GM13976 (cell line): Measurements from ENCODE around the gene EDEM2.

ENCODE experiments used
- DNase-seq: peaks from one replicate; pipeline ENCODE4 v3.0.0; 2012; ENCODE audit warnings: low spot score
- in situ Hi-C: fragments of 300-500 bp; cut with MboI; formaldehyde crosslinking; loops from one replicate; pipeline ENCODE4 v1.12.0; 2022; ENCODE audit warnings: low sequenced_read_pairs, mixed read lengths, inconsistent platforms; ENCODE audit not compliant: unreplicated experiment
- TF ChIP-seq, protein P1 (sequence below): IDR thresholded peaks from 2 replicates; pipeline ENCODE4 v1.5.1; 2012; ENCODE audit warnings: borderline replicate concordance, mild to moderate bottlenecking; ENCODE audit not compliant: insufficient read depth; ENCODE audit errors: extremely low read depth, missing control alignments, control extremely low read depth

The EDEM2 gene

DNA sequence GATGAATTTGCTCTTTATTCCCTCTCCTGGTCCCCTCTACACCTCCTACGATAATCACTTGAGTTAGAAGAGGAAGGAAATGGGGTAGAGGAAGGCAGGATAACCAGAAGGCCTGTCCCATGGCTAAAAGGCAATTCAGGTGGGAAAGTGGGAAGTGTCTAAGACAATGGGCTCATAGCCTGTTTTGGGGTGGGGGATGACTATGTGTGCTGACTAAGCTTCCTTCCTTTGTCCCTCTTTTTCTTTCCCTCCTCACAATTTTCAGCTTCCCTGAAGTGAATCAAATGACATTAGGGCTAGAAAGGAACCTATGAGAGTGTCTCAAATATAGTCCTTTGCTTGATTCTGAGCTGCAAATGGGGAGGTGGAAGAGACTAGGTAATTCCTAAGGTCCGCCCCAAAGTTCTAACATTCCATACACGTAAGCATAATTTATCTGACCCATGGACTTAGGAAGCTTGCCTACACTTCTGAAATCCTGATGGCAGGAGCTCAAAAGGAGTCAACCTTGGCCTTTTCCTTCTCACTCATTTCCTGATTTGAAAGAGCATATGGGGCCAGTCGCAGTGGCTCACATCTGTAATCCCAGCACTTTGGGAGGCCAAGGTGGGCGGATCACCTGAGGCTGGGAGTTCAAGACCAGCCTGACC, 24.3 kb downstream of the EDEM2 start:
- TF ChIP-seq, protein P1, sequence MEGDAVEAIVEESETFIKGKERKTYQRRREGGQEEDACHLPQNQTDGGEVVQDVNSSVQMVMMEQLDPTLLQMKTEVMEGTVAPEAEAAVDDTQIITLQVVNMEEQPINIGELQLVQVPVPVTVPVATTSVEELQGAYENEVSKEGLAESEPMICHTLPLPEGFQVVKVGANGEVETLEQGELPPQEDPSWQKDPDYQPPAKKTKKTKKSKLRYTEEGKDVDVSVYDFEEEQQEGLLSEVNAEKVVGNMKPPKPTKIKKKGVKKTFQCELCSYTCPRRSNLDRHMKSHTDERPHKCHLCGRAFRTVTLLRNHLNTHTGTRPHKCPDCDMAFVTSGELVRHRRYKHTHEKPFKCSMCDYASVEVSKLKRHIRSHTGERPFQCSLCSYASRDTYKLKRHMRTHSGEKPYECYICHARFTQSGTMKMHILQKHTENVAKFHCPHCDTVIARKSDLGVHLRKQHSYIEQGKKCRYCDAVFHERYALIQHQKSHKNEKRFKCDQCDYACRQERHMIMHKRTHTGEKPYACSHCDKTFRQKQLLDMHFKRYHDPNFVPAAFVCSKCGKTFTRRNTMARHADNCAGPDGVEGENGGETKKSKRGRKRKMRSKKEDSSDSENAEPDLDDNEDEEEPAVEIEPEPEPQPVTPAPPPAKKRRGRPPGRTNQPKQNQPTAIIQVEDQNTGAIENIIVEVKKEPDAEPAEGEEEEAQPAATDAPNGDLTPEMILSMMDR, result no peak
- in situ Hi-C loops, result no loop called here
- no peak for DNase-seq

DNA sequence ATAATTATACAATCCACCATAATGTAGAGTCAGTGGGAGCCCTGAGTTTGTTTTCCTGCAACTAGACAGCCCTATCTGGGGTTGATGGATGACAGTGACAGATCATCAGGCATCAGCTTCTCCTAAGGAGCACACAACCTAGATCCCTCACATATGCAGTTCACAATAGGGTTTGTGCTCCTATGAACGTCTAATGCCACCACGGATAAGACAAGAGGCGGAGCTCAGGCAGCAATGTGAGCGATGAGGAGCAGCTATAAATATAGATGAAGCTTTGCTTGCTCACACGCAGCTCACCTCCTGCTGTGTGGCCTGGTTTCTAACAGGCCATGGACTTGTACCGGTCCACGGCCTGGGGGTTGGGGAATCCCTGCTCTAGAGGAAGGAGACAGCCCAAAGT, 25.9 kb downstream of the EDEM2 start:
- in situ Hi-C loops, result no loop called here
- DNase-seq, result no peak
- TF ChIP-seq, protein P1, result no peak

DNA sequence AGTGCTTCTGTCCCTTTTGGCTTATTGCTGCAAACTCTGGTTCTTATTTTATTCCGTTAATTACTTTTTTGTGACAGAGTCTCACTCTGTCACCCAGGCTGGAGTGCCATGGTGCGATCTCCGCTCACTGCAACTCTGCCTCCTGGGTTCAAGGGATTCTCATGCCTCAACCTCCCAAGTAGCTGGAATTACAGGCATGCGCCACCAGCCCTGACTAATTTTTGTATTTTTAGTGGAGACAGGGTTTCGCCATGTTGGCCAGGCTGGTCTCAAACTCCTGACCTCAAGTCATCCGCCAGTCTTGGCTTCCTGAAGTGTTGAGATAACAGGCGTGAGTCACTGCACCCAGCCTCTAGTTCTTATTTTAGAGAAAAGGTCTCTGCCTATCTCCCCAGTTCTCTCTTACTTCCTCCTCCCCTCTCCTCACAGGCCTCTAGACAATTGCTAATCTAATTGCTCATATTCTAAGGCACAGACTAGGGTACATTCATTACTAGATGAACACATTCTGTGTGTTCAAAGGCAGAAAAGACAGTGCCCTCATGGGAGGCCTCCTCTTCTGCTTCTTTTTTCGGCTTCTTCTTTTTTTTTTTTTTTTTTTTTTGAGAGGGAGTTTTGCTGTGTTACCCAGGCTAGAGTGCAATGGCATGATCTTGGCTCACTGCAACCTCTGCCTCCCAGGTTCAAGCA, 27.0 kb downstream of the EDEM2 start:
- DNase-seq, result no peak
- TF ChIP-seq, protein P1, result no peak
- in situ Hi-C loops, result no loop called here

DNA sequence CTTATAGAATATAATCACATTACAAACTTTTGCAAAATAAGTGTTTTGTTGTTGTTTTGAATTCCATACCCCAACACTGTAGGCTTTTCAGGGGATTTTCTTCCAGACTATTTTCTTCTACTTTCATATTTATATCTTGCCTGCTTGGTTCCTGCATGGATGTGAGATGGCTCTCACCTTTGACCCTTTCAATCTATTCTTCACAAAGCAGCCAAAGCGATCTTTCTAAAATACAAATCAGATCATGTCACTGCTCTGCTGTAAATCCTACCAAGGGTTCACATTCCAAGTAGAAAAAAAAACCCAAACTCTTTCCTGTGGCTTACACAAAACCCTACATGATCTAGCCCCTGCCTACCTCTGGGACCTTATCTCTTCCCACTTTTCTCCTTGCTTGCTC, 29.5 kb downstream of the EDEM2 start:
- TF ChIP-seq, protein P1, result no peak
- DNase-seq, result no peak
- in situ Hi-C loops, result loop anchor here (10.0 kb wide), 1 partner anchor 273 kb away; no protein-coding TSS in a partner anchor

DNA sequence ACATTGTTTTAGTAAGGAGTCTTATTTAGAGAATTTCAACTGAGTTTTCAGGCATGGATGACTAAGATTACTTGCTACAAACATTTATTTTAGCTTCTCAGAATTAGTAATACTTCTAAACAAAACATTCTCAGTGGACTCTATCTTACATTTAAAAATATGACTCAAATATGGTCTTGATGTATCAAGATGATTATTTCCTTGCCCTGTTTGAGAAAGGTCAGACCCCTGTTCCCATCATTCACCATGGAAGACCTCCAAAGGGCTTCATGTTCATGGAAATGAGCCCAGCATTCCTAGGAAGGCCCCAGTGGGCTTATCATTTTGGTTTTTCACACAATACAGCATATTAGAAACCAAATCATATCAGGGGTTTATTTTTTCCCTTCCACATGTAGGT, 29.9 kb downstream of the EDEM2 start:
- in situ Hi-C loops, result loop anchor here (10.0 kb wide), 1 partner anchor 272 kb away; no protein-coding TSS in a partner anchor
- TF ChIP-seq, protein P1, result no peak
- DNase-seq, result no peak

DNA sequence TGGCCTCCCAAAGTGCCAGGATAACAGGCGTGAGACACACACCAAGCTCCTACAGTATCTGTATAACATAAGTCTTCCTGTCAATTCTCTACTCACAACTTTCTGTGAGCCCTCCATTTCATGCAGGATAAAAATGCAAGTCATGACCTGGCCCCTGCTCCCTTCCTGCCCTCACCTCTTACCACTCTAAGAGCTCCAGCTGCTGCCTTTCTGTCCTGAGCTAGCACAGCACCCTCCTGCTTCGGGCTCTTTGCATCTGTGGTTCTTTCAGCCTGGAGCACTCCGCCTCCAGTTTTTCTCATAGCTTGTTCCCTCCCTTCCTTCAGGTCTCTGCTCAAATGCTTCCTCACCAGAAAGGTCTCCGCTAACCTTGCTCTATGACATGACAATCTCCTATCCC, 30.9 kb downstream of the EDEM2 start:
- no peak for DNase-seq
- in situ Hi-C loops, result loop anchor here (10.0 kb wide), 1 partner anchor 271 kb away; no protein-coding TSS in a partner anchor
- TF ChIP-seq, protein P1, result no peak
